GM21381 (cell line): Measurements from ENCODE around the gene USP37.
"Not testable (repeated sequence)": the region's sequence is repeated elsewhere in the genome, so short reads cannot be mapped to it uniquely, and the experiment has no call there.

Experiments
- ATAC-seq: cut with Tn5 transposase; IDR thresholded peaks from one replicate; pipeline ENCODE4 v1.9.1; 2021; ENCODE audit warnings: mild to moderate bottlenecking, moderate library complexity; ENCODE audit not compliant: unreplicated experiment

USP37 gene

DNA sequence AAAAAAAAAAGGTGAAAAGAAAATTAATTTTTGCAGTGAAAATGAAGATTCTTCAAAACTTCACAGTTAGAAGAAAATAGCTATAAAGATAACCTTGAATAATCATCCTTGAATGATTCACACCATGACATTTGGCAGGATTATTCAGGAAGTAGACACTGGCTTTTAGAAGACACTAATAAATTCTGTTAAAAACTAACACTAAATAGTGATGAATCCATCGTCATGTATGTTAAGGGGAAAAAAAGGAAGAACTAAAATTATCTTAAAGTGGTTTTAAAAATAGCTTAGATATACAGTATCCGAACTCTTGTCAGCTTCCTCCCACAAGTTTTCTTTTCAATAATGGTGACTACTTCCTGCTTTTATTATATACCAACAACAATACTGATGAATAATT, 10.2 kb downstream of the USP37 start:
- ATAC-seq = no peak

DNA sequence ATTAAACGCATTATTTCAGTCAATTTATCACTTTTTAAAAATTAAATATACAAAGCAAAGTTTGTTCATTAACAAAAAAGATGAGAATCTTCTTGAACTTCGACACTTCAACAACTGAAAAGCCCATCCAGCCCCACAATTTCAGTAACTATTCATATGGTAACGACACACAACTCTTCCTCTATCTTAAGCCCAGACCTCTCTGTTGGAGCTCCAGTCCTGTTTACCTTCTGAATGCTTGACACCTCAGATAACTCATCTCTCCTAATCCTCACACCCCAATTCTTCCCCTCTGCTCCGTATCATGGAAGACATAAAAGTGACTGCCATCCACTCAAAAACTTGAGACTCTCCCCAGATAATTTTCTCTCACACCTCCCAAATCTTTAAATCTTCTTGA, 12.6 kb downstream of the USP37 start:
- no peak for ATAC-seq

DNA sequence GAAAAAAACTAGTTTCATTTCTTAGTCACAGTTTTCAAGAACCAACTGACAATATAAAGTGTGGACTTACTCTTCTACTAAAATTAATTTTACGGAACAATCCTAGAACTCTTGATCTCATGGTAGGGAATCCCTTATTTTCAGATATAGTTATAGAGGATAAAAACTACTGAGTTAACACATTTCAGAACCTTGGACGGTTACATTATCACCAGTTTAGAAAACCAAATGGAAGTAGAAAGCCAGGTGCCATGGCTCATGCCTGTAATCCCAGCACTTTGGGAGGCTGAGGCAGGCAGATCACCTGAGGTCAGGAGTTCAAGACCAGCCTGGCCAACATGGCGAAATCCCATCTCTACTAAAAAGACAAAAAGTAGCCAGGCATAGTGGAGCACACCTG, 13.9 kb downstream of the USP37 start:
- not testable (repeated sequence) for ATAC-seq

DNA sequence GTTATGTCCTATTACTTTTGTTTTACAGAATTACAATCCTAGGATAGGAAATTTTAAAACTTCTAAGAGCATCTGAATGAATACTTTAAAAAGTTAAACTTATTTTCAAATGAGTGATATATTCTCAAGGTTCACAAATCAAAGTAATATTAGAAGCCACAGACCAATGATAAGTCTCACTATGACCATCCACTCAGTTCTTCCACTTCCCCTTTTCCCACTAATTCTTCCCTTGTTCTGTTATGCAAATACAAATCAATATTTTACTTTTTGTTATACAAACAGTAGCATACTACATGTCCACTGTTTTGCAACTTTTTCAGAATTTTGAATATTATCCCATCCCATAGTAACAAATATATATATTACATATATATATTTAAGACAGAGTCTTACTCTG, 20.2 kb downstream of the USP37 start:
- ATAC-seq = no peak

DNA sequence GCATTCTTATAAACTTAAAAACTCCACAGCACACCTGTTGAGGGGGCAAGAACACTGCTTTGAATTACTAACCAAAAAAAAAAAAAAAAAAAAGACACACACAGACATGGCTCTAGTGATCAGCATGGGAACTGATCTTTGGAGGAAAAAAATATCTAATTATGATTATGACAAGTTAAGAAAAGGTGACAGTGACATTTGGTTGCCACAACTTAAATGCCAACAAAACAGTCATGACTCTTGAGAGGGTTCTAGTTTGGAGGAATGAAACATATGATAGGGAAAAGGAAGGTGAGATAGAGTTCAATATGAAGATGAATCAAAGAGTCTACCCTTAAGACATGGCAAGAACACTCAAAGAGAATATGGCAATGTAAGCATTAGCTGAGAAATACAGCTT, 20.6 kb downstream of the USP37 start:
- ATAC-seq = no peak

DNA sequence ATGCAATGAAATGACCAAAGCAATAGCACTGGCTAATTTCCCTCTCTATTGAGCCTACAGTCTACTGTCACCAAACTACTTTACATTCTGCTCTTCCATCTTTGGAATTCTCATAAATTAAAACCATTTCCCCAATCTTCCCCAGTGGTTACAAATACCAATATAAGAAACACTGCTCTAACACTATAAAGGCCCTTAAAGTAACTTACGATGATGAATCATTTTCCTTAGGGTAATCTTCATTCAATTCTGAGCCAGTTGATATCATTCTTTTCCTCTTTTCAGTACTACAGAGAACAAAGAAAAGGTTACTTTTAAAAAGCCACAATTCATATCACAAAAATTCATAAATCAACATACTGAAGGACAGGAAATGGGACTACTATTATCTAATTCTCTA, 22.1 kb downstream of the USP37 start:
- ATAC-seq = no peak

DNA sequence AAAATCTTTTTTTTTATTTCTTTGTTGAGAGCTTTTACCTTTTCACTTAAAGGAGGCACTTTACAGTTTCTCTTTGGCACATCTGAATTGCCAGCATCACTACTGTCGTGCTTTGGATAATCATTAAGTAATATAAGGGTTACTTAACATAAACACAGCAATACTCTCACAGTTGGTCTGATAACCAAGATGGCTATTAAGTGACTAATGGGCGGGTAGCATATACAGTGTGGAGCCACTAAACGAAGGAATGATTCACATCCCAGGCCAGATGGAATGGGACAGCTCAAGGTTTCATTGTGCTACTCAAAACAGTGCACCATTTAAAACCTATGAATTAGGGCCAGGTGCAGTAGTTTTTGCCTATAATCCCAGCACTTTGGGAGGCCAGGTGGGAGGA, 28.1 kb downstream of the USP37 start:
- no peak for ATAC-seq

DNA sequence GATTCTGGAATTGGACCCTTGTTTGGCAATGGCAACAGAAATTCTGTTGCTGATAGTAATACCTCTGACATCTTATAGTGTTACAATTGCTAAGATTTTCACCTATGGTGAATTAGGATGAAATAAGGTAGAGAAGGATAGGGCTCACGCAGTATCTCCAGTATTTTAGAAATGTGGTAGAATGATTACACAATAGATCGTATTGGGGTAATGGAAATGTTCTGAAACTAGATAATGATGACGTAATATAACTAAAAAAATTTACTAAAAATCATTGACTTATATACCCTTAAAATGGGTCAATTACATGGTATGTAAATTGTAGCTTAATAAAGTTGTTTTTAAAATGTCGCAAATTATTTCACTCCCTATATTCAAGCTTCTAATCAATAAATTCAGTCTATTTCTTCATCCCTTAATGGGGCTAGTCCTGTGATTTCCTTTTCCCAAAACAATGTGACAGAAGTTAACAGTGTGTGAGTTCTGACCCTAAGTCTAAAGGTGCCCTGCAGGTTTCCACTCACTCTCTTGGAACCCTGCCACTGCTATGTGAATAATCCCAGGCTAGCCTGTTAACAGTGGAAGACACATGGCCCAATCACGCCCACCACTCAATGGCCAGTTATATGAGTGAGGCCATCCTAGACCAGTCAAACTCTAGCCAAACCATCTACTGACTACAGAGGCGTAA, 31.2 kb downstream of the USP37 start:
- ATAC-seq = no peak

DNA sequence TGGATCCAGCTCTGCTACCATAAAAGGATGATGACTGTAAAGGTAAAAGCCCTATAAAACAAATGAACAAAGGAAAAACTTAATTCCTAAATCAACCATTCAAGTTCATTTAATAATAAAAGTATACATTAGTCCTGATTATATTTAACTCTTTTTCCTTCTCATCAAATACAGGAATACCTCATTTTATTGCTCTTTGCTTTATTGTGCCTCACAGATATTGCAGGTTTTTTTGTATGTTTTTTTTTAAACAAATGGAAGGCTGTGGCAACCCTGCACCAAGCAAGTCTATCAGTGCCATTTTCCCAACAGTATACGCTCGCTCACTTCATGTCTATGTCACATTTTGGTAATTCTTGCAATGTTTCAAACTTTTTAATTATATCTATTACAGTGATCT, 38.2 kb downstream of the USP37 start:
- no peak for ATAC-seq

DNA sequence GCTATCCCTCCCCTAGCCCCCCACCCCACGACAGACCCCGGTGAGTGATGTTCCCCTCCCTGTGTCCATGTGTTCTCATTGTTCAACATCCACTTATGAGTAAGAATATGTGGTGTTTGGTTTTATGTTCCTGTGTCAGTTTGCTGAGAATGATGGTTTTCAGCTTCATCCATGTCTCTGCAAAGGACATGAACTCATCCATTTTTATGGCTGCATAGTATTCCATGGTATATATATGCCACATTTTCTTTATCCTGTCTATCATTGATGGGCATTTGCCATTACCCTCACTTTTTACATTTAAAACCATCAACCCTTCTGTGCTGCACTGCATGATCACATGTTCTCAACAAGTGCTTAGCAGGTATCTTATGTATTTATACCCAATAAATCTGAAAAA, 39.7 kb downstream of the USP37 start:
- not testable (repeated sequence) for ATAC-seq

DNA sequence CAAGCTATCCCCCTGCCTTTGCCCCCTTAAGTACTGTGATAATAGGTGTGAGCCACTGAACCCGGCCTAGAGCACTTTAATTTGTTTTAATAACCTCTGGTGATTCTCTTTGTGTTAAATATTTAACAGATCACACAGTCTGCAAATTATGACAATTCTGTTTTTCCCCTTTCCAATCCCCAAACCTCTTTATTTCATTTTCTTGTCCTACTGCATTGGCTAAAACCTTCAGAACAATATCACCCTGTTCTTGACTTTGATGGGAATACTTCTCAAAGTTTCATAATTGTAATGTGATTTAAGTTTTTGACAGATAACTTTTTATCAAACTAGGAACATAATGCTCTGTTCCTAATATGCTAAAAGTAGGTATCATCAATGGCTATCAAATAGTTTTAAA, 44.5 kb downstream of the USP37 start:
- no peak for ATAC-seq

DNA sequence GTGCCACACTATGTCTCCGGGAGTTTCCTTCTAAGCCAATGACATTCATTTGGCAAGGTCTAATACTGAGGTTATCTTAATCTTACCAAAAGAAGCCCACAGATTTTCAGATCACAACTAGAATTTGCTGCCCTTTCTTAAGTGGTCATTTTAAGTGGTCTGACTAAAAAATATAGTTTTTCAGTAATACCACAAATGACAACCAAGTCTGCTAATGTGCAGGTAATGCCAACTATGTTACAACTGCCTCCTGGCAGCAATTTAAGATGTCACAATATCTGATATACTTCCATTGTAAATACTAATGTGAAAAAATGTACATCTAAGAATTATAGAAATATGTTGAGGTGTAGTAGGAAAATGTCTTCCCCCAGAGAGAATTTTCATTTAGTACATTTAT, 49.3 kb downstream of the USP37 start:
- ATAC-seq = no peak

DNA sequence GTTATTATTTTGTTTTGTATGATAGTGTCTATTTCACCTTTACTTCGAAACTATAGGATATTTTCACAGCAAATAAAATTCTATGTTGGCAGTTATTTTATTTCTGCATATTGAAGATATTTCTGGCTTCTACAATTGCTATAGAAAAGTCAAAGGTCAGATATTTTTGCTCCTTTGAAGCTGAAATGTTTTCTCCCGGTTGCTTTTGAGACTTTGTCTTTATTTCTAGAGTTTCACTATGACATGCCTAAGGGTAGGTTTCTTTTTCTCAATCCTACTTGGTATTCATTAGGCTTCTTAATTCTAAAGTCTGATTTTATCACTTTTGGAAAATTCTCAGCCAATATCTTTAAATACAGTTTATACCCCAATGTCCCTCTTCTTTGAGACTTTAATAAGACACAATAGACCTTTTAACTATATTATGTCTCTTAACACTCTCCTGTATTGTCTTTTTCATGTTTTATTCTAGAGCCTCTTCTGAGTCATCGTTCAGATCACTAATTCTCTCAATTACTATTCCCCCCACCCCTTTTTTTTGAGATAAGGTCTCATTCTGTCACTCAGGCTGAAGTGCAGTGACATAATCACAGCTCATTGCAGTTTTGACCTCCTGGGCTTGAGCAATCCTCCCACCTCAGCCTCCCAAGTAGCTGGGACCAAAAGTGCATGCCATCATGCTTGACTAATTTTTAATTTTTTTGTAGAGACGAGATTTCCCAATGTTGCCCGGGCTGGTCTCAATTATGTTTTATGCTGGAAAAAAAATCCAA, 50.5 kb downstream of the USP37 start:
- peak; percentile 58 for ATAC-seq

DNA sequence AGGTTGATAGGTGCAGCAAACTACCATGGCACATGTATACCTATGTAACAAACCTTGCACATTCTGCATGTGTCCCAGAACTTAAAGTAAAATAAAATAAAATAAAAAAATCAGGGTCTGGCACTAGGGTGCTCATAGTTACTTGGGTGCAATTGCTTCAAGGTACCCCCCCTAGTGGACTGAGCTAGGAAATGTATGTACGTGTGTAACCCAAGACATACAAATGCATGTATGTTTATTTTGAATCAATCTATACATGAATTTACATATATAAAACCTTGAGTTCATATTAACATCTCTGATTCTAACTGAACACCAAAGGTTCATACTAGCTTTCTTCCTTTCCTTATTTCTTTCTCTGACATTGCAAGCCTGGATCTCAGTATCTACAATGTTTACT, 51.5 kb downstream of the USP37 start:
- ATAC-seq = no peak

DNA sequence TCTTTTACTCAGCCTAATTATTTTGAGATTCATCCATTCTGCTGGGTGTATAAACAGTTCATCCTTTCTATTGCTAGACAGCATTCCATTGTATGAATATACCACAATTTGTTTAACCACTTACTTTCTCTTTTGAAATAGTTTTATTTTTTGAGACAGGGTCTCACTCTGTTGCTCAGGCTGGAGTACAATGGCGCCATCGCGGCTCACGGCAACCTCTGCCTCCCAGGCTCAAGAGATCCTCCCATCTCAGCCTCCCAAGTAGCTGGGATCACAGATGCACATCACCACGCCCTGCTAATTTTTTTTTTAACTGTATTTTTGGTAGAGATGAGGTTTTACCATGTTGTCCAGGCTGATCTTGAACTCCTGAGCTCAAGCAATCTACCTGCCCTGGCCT, 54.5 kb downstream of the USP37 start:
- ATAC-seq = no peak

DNA sequence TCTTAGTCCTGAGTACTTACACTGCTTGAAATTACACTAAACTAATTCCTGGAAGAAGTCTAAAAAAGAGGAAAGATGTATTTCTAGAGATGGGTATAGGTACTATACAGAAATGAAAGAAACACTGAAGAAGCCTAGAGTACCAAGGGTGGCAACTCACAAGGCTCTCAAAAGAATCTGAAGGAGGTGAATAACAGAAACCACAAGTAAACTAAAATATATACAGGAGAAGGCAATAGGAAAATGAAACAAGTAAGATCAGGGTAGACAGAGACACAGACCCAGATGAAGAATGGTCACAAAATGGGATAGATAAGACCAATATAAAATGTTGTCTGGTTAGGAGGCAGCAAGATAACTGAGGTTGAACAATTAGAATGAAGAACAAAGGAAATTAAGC, 59.9 kb downstream of the USP37 start:
- peak; percentile 80 for ATAC-seq

DNA sequence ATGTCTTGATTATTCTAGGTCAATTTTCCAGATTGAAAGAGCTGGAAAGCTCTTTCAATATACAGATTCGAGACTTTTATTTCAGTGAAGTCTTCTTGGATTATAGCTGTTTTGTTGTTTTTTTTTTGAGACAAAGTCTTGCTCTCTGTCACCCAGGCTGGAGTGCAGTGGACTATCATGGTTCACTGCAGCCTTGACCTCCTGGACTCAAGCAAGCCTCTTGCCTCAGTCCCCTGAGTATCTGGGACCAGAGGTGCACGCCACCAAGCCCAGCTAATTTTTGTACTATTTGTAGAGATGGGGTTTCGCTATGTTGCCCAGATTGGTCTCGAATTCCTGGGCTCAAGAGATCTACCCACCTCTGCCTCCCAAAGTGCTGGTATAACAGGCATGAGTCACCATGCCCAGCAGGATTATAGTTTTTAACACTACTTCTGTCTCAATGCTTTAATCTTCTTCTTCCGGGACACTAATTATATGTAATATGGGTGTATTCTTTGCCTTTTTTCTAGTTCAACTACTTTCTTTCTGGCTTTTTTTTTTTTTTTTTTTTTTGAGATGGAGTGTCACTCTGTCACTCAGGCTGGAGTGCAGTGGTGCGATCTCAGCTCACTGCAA, 62.3 kb downstream of the USP37 start:
- no peak for ATAC-seq

DNA sequence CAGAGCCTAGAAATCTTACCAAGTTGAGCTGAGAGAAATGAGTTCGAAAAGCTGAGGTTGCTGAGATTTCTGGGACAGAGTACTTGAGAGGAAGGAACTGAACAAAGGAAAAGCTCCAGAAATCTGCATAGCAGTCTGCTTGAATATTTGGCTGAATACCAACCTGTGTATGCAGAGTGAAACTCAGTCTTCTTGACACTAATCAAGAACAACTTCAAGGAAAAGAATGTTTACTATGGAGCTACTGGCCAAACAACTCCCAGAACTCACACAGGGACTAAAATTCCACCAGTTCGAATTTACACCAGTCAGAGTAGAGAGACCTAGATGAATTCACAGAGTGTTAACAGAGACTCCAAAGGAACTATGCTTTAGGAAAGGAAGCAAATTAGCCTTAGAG, 66.5 kb downstream of the USP37 start:
- no peak for ATAC-seq

DNA sequence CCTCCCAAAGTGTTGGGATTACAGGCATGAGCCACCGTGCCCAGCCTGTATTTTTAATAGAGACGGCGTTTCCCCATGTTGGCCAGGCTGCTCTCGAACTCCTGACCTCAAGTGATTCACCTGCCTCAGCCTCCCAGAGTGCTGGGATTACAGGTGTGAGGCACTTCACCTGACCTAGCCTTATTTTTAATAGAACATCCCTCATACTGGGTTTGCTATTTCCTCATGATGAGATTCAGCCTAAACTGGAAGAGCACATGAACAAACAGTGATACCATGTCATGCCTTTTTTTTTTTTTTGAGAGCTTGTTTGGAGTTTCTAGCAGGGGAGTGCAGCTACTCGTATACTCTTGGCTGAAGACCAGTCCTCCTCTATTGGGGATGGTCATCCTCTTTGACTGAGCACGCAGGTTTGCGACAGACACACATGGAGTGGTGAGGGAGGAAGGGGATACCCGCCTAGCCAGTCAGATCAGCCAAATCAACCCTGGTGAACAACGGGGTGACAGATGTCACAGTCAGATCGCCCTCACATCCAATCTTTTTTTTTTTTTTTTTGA, 67.6 kb downstream of the USP37 start:
- no peak for ATAC-seq

DNA sequence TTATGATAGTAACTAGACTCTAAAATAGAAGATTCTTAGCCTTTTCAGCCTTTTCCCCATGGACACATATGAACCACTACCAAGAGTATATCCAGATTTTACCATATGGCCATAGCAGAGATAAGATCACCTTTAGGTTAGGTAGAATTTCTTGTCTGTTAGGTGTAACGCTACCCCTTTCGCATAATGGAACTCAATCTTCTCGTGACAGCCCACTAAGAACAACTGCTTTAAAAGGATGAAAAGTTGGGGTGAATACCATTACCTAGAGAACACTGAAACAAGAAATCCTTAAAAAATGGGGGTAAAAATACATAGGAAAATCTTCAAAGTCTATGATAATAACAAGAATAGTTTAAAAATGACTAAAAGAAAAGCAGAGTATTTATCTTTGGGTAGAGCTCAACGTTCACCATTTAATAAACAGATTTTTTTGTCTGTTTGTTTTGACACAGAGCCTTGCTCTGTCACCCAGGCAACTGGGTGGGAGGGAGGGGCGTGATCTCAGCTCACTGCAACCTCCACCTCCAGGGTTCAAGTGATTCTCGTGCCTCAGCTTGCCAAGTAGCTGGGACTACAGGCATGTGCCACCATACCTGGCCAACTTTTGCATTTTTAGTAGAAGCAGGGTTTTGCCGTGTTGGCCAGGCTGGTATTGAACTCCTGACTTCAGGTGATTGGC, 82.0 kb downstream of the USP37 start:
- no peak for ATAC-seq

DNA sequence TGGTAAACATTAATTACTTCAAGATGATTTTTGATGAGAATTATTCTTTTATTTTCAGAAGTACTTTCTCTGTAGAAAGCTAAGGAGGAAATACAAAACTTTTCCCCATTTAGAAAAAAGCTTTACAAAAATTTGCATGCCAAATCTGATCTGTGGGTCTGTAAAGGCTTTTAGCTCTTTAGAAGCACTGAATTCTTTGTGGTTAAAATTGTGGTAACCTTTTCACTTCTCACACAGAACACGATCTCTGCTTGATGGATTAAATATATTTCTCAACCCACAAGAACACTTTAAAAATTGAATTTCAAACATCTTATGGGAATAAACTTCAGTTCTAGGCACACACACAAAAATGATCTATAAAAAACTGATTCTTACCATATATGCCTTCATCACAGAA, 85.5 kb downstream of the USP37 start:
- ATAC-seq = no peak
